Gastroesophageal sphincter (tissue), 3 donors: Measurements from ENCODE around the gene SLC16A9.

Experiments
- CTCF ChIP-seq, 4 experiments: fragments of 200-600 bp in 2 of 4; fragments of 450-650 bp in 2 of 4; sonication (generic) in 1 of 4; IDR thresholded peaks; one replicate each; pipeline ENCODE4 v1.5.1; 2017 to 2019; ENCODE audit warnings: antibody characterized with exemption in 4 of 4, mild to moderate bottlenecking in 2 of 4, moderate library complexity in 2 of 4
- POLR2A ChIP-seq, 2 donors: fragments of 450-650 bp; IDR thresholded peaks; one replicate each; pipeline ENCODE4 v1.6.1; 2017; ENCODE audit warnings: antibody characterized with exemption in 2 of 2, mild to moderate bottlenecking in 2 of 2, moderate library complexity in 1 of 2
- POLR2AphosphoS5 ChIP-seq: sonication (generic); formaldehyde crosslinking; IDR thresholded peaks from one replicate; pipeline ENCODE4 v1.6.1; 2017; ENCODE audit warnings: antibody characterized with exemption

- TF ChIP-seq POLR2A (IDR thresholded peaks at IDR 0.05): no peak
- TF ChIP-seq POLR2AphosphoS5: no peak
- no peak for TF ChIP-seq CTCF (IDR thresholded peaks at IDR 0.05)
These were observed 8.9 kb downstream of the SLC16A9 start for GRCh38 chr10:59700709-59701108.
